Astrocyte of the cerebellum (primary cell): ENCODE measurements around the gene FSHR.

Experiments
- DNase-seq: peaks from one replicate; pipeline ENCODE4 v3.0.0-alpha.2; 2011; ENCODE audit warnings: low read depth
- H3K4me3 ChIP-seq: 2 replicates; pipeline ENCODE4 v1.5.1; 2011; ENCODE audit warnings: mild to moderate bottlenecking, low read depth, low read length, moderate library complexity
- in situ Hi-C: cut with HindIII; loops from 2 replicates; pipeline ENCODE4 v1.10.0; 2017; ENCODE audit warnings: low sequenced_read_pairs
- TF ChIP-seq, protein P1 (sequence below): IDR thresholded peaks from 2 replicates; pipeline ENCODE4 v1.5.1; 2012; ENCODE audit warnings: low read length, low read depth, moderate library complexity, mild to moderate bottlenecking; ENCODE audit errors: missing control alignments

Gene FSHR

GRCh38 chr2:49021271-49021670 lies 133.0 kb downstream of the FSHR start:
- H3K4me3 ChIP-seq = no peak overlapping the region
- TF ChIP-seq, protein P1, sequence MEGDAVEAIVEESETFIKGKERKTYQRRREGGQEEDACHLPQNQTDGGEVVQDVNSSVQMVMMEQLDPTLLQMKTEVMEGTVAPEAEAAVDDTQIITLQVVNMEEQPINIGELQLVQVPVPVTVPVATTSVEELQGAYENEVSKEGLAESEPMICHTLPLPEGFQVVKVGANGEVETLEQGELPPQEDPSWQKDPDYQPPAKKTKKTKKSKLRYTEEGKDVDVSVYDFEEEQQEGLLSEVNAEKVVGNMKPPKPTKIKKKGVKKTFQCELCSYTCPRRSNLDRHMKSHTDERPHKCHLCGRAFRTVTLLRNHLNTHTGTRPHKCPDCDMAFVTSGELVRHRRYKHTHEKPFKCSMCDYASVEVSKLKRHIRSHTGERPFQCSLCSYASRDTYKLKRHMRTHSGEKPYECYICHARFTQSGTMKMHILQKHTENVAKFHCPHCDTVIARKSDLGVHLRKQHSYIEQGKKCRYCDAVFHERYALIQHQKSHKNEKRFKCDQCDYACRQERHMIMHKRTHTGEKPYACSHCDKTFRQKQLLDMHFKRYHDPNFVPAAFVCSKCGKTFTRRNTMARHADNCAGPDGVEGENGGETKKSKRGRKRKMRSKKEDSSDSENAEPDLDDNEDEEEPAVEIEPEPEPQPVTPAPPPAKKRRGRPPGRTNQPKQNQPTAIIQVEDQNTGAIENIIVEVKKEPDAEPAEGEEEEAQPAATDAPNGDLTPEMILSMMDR = no peak
- in situ Hi-C loops = no loop called here
- no peak for DNase-seq

GRCh38 chr2:49005261-49005660 lies 149.1 kb downstream of the FSHR start:
- TF ChIP-seq, protein P1 = no peak
- no peak for DNase-seq
- no peak overlapping the region for H3K4me3 ChIP-seq
- in situ Hi-C loops = no loop called here

DNA sequence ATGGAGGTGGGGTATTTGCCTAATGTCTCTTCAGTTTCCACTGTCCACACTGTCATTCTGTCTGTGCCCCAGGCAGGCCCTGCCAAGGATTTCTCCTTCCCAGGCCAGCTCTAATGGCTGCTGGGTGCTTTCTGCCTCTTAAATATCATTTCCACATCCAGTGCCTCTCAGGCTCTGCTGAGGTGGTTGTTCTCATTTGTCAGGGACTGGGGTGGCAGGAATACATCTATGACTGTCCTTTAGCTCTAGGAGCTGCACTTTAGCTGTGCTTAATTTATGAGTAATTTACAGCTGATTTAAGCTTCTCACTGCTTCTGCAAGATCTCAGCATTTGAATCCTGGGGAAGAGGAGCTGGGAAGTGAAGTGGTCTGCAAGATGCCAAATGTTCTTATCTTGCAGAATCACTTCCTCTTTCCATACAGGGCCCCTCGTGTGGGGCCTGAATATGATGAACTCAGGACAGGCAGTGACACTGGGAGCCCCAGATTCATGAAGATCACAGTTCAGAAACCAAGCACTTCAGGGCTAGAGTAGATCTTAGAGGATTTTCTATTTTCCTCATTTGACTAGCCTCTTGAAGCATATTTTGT lies 150.2 kb downstream of the FSHR start:
- in situ Hi-C loops = no loop called here
- H3K4me3 ChIP-seq = no peak overlapping the region
- no peak for DNase-seq
- TF ChIP-seq, protein P1 = no peak

DNA sequence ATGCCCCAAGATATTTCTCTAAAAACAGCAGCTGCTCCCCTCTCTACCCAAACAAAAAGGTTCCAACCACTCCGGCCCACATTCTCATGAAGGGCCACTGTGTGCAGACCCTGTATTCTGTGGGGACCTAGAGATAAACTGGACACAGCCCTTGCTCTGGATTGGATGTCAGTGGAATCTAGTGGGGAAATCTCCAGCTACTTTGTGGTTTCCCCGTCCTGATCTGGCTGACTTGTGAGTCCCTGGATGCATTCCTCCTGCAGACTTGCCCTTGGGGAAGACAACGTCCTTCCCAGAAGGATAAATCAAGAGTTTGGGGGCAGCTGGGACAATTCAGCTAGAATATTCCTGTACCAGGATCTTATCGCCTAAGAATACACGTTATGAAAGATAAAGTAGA lies 151.1 kb downstream of the FSHR start:
- peak; percentile 22 for DNase-seq
- TF ChIP-seq, protein P1 = no peak

GRCh38 chr2:49002750-49003149 lies 151.6 kb downstream of the FSHR start:
- in situ Hi-C loops = no loop called here

More for the DNA sequence above, 151.1 kb downstream of the FSHR start:
- in situ Hi-C loops = no loop called here
- no peak overlapping the region for H3K4me3 ChIP-seq

GRCh38 chr2:49000695-49001094 lies 153.6 kb downstream of the FSHR start:
- in situ Hi-C loops = no loop called here
- no peak overlapping the region for H3K4me3 ChIP-seq
- no peak for DNase-seq
- TF ChIP-seq, protein P1 = no peak

More at GRCh38 chr2:49002750-49003149, 151.6 kb downstream of the FSHR start:
- peak; percentile 97 for DNase-seq
- TF ChIP-seq, protein P1 = no peak
- no peak overlapping the region for H3K4me3 ChIP-seq

GRCh38 chr2:48998449-48998848 lies 155.9 kb downstream of the FSHR start:
- TF ChIP-seq, protein P1 = no peak
- no peak overlapping the region for H3K4me3 ChIP-seq
- DNase-seq = no peak
- in situ Hi-C loops = no loop called here
